Mesodermal cell (in vitro differentiated cells): ENCODE results near the gene NACA.
"Not testable (repeated sequence)": the region's sequence is repeated elsewhere in the genome, so short reads cannot be mapped to it uniquely, and the experiment has no call there.

Experiments
- H3K27ac ChIP-seq: 2 replicates; pipeline ENCODE4 v1.7.0; 2013; ENCODE audit warnings: mild to moderate bottlenecking, low read depth, low read length, moderate library complexity; ENCODE audit not compliant: severe bottlenecking
- H3K36me3 ChIP-seq: 2 replicates; pipeline ENCODE4 v1.7.1; 2013; ENCODE audit warnings: mild to moderate bottlenecking, low read length, moderate library complexity; ENCODE audit not compliant: control insufficient read depth, insufficient read depth
- H3K4me1 ChIP-seq: one replicate; pipeline ENCODE4 v1.7.1; 2013; ENCODE audit warnings: mild to moderate bottlenecking, low read length; ENCODE audit not compliant: insufficient read depth, control insufficient read depth, poor library complexity, severe bottlenecking
- H3K4me3 ChIP-seq: 2 replicates; pipeline ENCODE4 v1.7.0; 2013; ENCODE audit warnings: low read length, control low read depth, mild to moderate bottlenecking; ENCODE audit not compliant: insufficient read depth, poor library complexity, severe bottlenecking; ENCODE audit errors: extremely low read depth
- H3K9me3 ChIP-seq: 2 replicates; pipeline ENCODE4 v1.7.1; 2013; ENCODE audit warnings: mild to moderate bottlenecking, low read length, moderate library complexity; ENCODE audit not compliant: control insufficient read depth
- WGBS, 2 experiments: methylation state at CpG; one replicate each; pipeline ENCODE4 v1.1.5; 2013; ENCODE audit warnings: missing lambda C conversion rate in 2 of 2; ENCODE audit not compliant: insufficient coverage in 2 of 2; 5-methylcytosine and 5-hydroxymethylcytosine counted together

Gene NACA

GRCh38 chr12:56716458-56716857 lies 8.6 kb downstream of the NACA start:
- H3K9me3 ChIP-seq = no peaks in the 10 kb centered on the region
- H3K4me1 ChIP-seq = peaks cover 9% of the 10 kb centered on the region
- H3K36me3 ChIP-seq = peaks cover 94% of the 10 kb centered on the region
- 80 to 100% methylated on average over 1 of the region's 1 CpG for WGBS, 2 experiments
- no peak overlapping the region for H3K4me3 ChIP-seq
- peak overlapping the region; percentile 13 for H3K27ac ChIP-seq

DNA sequence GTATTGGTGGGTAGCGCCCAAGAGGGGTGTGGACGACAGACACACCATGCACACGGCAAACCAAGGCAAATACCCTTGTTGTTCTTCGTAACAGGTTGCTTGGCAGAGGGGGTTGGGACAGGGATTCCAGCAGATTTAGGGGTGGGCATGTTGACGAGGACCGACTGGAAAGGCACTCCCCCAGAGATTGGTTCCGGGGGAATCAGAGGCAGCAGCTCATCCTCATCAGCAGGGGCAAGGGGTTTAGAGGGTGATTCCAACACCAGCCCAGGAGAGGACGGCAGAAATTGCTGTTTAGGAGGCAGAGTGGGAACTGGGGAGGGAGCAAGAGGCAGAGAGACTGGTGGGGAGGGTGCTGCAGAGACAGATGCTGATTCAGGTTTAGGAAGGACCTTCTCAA lies 9.3 kb downstream of the NACA start:
- H3K27ac ChIP-seq = peak overlapping the region; percentile 13
- WGBS, 2 experiments = 94 to 99% methylated on average over 8 of the region's 8 CpGs
- H3K36me3 ChIP-seq = peaks cover 94% of the 10 kb centered on the region
- peaks cover 4% of the 10 kb centered on the region for H3K4me1 ChIP-seq
- no peak overlapping the region for H3K4me3 ChIP-seq
- no peaks in the 10 kb centered on the region for H3K9me3 ChIP-seq

DNA sequence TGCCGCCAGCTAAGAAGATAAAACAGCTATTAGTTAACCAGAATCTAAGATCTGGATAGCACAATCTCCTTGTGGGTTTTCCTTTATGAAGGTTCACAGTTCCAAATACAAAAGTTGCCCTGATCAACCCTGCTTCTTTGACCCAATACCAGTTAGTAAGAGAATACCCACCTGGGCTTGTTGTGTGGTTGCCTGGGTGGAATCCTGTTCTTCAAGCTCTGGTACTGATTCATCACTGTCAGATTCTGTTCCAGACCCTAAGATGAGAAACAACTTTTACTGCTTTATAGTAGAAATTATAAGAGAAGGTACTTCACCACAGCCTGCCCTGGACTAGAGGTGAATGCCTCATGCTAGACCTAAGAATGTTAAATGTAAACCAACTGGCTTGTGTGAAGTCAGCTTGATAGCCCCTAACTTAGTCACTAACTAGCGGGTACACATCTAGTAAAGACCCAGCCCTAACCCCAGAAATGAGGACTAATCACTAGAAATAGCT lies 10.6 kb downstream of the NACA start:
- 100% methylated on average over 2 of the region's 2 CpGs; no CpG with 5 or more reads in 1 of the 2 experiments for WGBS, 2 experiments
- Histone ChIP-seq H3K4me1 (peaks cover 4% of the 10 kb centered on the region), H3K4me3 (no peak overlapping the region), H3K9me3 (no peaks in the 10 kb centered on the region), H3K36me3 (peaks cover 83% of the 10 kb centered on the region), H3K27ac (no peak overlapping the region)

DNA sequence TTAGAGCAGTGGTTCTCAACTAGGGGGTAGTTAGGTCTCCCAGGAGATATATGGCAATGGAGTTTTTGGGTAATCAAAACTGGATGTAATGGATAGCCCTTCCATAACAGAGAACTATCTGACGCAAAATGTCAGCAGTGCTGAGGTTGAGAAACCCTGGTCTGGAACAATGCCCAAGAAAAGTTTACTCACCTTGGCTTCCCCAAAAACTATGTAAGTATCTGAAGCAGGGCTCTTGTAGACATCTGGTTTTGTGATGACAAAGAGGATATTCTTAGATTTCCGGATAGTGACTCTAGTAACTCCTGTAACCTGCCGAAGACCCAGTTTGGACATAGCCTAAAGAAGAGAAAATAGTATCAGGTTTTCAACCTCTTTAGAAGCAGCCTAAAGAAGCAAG lies 11.8 kb downstream of the NACA start:
- 100% methylated on average over 2 of the region's 3 CpGs for WGBS, 2 experiments
- Histone ChIP-seq H3K4me1 (peaks cover 4% of the 10 kb centered on the region), H3K9me3 (no peaks in the 10 kb centered on the region), H3K27ac (no peak overlapping the region), H3K4me3 (no peak overlapping the region), H3K36me3 (peaks cover 71% of the 10 kb centered on the region)

DNA sequence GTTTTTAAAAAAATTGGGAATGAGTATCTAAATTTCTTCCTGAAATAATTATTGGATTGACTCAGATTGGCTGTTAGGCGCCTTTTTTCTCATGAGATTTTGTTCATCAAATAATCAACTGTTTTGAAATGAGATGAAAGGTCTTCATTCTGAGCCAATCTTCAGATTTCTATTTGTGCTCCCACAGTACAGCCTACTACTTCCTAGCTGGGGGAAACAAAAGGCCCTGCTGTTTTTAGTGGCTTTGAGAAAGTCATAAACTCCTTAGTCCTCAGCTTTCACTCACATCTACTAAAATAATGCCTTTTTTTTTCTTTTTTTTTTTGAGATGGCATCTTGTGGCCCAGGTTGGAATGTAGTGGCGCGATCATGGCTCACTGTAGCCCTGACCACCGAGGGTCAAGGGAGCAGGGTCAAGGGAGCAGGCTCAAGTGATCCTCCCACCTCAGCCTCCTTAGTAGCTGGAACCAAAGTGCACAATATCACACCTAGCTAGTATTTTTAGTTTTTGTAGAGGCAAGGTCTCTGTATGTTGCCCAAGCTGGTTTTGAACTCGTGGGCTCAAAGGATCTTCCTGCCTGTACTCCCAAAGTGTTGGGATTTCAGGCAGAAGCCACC lies 15.2 kb downstream of the NACA start:
- Histone ChIP-seq H3K9me3 (no peaks in the 10 kb centered on the region), H3K36me3 (peaks cover 41% of the 10 kb centered on the region), H3K27ac (peak overlapping the region; percentile 47), H3K4me3 (no peak overlapping the region), H3K4me1 (no peaks in the 10 kb centered on the region)
- 83 to 90% methylated on average over 2 to 4 of the region's 5 CpGs for WGBS, 2 experiments

GRCh38 chr12:56704522-56704921 lies 20.6 kb downstream of the NACA start:
- H3K4me1 ChIP-seq, H3K9me3 ChIP-seq, H3K4me3 ChIP-seq, H3K27ac ChIP-seq, H3K36me3 ChIP-seq: not testable (repeated sequence)
- WGBS, 2 experiments = 84 to 93% methylated on average over 4 to 5 of the region's 5 CpGs

GRCh38 chr12:56699020-56699661 lies 26.0 kb downstream of the NACA start:
- peaks cover 4% of the 10 kb centered on the region for H3K4me1 ChIP-seq
- WGBS, 2 experiments = 68 to 73% methylated on average over 2 to 3 of the region's 3 CpGs
- H3K27ac ChIP-seq = no peak overlapping the region
- no peaks in the 10 kb centered on the region for H3K9me3 ChIP-seq
- H3K4me3 ChIP-seq = no peak overlapping the region
- no peaks in the 10 kb centered on the region for H3K36me3 ChIP-seq

DNA sequence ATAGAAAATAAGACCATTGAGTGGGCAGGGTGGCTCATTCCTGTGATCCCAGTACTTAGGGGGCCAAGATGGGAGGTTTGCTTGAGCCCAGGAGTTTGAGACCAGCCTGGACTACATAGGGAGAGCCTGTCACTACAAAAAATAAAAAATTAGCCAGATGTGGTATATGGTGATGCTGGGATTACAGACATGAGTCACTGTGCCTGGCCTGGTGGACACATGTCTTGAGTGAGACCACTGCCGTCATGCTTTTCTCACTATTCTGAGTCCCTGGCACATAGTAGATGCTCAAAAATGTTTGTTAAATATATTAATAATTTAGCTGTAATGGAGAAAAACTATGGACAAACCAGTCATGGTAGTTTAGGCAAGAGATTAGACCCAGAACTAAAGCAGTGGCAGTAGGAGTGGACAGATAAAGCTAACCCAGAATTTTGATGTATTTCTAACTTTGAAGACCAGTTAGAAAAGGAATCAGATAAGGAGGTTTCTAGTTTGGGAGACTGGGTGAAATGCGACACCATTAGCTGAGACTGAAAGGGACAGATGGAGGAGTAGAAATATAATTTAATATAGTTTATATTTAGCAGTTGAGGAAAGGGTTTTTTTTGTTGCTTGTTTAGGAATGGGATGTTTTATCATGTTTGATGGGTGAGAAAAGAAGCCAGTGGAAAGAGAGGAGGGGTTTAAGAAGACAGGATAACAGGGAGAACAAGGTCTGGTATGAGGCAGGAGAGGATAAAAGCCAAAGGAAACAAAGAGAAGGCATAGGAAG lies 29.6 kb downstream of the NACA start:
- no peaks in the 10 kb centered on the region for H3K36me3 ChIP-seq
- H3K4me3 ChIP-seq = no peak overlapping the region
- no CpG with 5 or more reads among the region's 2 CpGs for WGBS, 2 experiments
- H3K27ac ChIP-seq = no peak overlapping the region
- peaks cover 4% of the 10 kb centered on the region for H3K4me1 ChIP-seq
- no peaks in the 10 kb centered on the region for H3K9me3 ChIP-seq

DNA sequence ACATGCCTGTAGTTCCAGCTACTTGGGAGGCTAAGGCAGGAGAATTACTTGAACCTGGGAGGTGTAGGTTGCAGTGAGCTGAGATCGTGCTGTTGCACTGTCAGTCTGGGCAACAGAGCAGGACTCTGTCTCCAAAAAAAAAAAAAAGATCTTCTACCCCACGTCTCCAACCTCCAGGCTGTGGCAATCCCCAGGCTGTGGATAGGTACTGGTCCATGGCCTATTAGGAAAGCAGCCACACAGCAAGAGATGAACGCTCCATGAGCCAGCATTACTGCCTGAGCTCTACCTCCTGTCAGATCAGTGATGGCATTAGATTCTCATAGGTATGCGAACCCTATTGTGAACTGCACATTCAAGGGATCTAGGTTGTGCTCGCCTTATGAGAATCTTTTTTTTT lies 30.9 kb downstream of the NACA start:
- H3K9me3 ChIP-seq = no peaks in the 10 kb centered on the region

GRCh38 chr12:56688846-56689109 lies 36.3 kb downstream of the NACA start:
- H3K27ac ChIP-seq = peak overlapping the region; percentile 100
- peaks cover 7% of the 10 kb centered on the region for H3K4me1 ChIP-seq
- 2 to 6% methylated on average over 7 of the region's 7 CpGs for WGBS, 2 experiments
- H3K4me3 ChIP-seq = peak overlapping the region; percentile 100
- H3K36me3 ChIP-seq = peaks cover 21% of the 10 kb centered on the region
- H3K9me3 ChIP-seq = no peaks in the 10 kb centered on the region

More for the DNA sequence above, 30.9 kb downstream of the NACA start:
- WGBS, 2 experiments = 87 to 100% methylated on average over 2 to 4 of the region's 5 CpGs
- Histone ChIP-seq H3K4me1 (peaks cover 4% of the 10 kb centered on the region), H3K4me3 (no peak overlapping the region), H3K27ac (no peak overlapping the region), H3K36me3 (no peaks in the 10 kb centered on the region)
